ENCODE measurements around the gene C7orf33. TPM values are rescaled to one million over a fixed set of nuclear protein-coding genes. Genes with fewer than 3 reads are reported as not detected.

The C7orf33 gene
- total RNA-seq, 4 donors from 2014 or later, result not detected

DNA sequence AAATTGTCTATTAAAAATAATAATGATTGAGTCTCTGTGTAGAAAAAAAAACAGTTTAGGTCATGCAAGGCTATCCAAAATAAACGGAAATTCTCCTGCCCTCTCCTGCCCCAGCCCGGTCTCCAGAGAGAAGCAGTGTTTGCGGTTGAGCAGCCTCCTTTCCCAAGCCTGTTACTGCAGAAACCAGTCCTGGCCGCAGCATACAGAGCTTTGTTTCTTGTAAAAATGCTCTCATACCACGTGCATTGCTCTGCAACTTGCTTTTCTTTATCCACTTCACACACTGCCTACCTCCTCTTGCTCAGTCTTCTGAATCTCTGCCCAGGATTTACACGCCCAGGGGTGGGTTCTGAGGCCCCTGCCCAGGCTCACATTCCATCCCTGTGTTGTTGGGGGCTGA, 73.8 kb downstream of the C7orf33 start:
- H3K27me3 ChIP-seq, result no peaks in the 10 kb centered on the region
- TF ChIP-seq CTCF (IDR thresholded peaks at IDR 0.05) (no peak), EP300 (IDR thresholded peaks at IDR 0.05) (no peak), POLR2A (IDR thresholded peaks at IDR 0.05) (no peak), POLR2AphosphoS5 (IDR thresholded peaks at IDR 0.05) (no peak)
- WGBS, result 32% methylated on average over 6 of the region's 6 CpGs
- H3K36me3 ChIP-seq, result no peaks in the 10 kb centered on the region
- no peak overlapping the region for H3K27ac ChIP-seq
- H3K4me3 ChIP-seq, result no peak overlapping the region
- H3K4me1 ChIP-seq, result no peaks in the 10 kb centered on the region
- DNase-seq (ENCODE audit: low spot score in 2 of 2), result no peak
- no peaks in the 10 kb centered on the region for H3K9me3 ChIP-seq

DNA sequence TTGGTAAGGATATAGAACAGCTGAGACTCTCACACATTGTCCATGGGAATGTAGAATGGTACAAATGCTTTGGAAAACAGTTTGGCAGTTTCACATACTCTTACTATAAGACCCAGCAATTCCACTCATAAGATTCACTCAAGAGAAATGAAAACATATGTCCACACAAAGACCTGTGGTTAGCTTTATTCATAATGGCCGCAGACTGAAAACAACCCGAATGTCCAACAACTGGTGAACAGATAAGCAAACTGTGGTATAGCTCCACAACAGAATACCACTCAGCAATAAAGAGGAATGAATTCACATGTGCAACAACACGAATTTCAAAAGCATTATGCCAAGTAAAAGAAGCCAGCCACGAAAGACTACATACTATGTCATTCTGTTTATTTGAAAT, 74.7 kb downstream of the C7orf33 start:
- H3K4me3 ChIP-seq, result no peak overlapping the region

More for the DNA sequence above, 74.7 kb downstream of the C7orf33 start:
- Histone ChIP-seq H3K9me3 (no peaks in the 10 kb centered on the region), H3K36me3 (no peaks in the 10 kb centered on the region), H3K4me1 (no peaks in the 10 kb centered on the region), H3K27ac (no peak overlapping the region), H3K27me3 (no peaks in the 10 kb centered on the region)
- WGBS, result 71% methylated on average over 4 of the region's 4 CpGs
- DNase-seq (ENCODE audit: low spot score in 2 of 2), result no peak
- TF ChIP-seq CTCF (IDR thresholded peaks at IDR 0.05) (no peak), POLR2A (IDR thresholded peaks at IDR 0.05) (no peak), EP300 (IDR thresholded peaks at IDR 0.05) (no peak), POLR2AphosphoS5 (IDR thresholded peaks at IDR 0.05) (no peak)

Other genes with a start within 250 kb of the C7orf33 start
- 10 to 100 TPM; 49.6 to 63.0 (median 56.6) TPM for gene CUL1, start 108.1 kb downstream of the C7orf33 start, total RNA-seq